T-helper 2 cell (primary cell): ENCODE results near the gene SEC62.

ENCODE experiments used
- DNase-seq, 5 experiments: peaks; one replicate each; pipeline versions ENCODE4 v3.0.0 to v3.0.0-alpha.2; 2012 to 2022
- total RNA-seq, 2 donors: gene quantifications; one replicate each; lab custom pipeline; 2026; lab: John Stamatoyannopoulos, UW

SEC62 gene
- 69.5 to 82.4 reads per million in 2 donors for total RNA-seq

- DNase-seq, result peak; percentile 89 to 94 (median 93)
Measured at GRCh38 chr3:169966428-169966950, at the start of gene SEC62. Gene SEC62 (plus strand): TSS chr3:169966807. CDS start chr3:169966823, 16 bp downstream.

- no peak for DNase-seq
Measured at GRCh38 chr3:169923189-169923588, 43.4 kb upstream of the SEC62 start.

GRCh38 chr3:169923831-169924230, 42.8 kb upstream of the SEC62 start:
- DNase-seq, result no peak

GRCh38 chr3:169929830-169930519, 36.6 kb upstream of the SEC62 start:
- DNase-seq, result peak in 1 of 5 experiments; percentile 18

- DNase-seq, result no peak
Measured at GRCh38 chr3:169930843-169931242, 35.8 kb upstream of the SEC62 start.

GRCh38 chr3:169931747-169932520, 34.7 kb upstream of the SEC62 start:
- no peak for DNase-seq

- DNase-seq, result no peak
Measured at GRCh38 chr3:169939320-169939719, 27.3 kb upstream of the SEC62 start.

GRCh38 chr3:169939751-169940150, 26.9 kb upstream of the SEC62 start:
- no peak for DNase-seq

GRCh38 chr3:169940470-169941181, 26.0 kb upstream of the SEC62 start:
- no peak for DNase-seq

- DNase-seq, result peak in 1 of 5 experiments; percentile 85
Measured at GRCh38 chr3:169945313-169945712, 21.3 kb upstream of the SEC62 start.

GRCh38 chr3:169946336-169946735, 20.3 kb upstream of the SEC62 start:
- no peak for DNase-seq

- no peak for DNase-seq
Measured at GRCh38 chr3:169948559-169949448, 17.8 kb upstream of the SEC62 start.

GRCh38 chr3:169952045-169952444, 14.6 kb upstream of the SEC62 start:
- DNase-seq, result no peak

- no peak for DNase-seq
Measured at GRCh38 chr3:169953462-169954141, 13.0 kb upstream of the SEC62 start.

GRCh38 chr3:169954142-169954756, 12.4 kb upstream of the SEC62 start:
- no peak for DNase-seq

- DNase-seq, result no peak
Measured at GRCh38 chr3:169955406-169955805, 11.2 kb upstream of the SEC62 start.

GRCh38 chr3:169964176-169964575, 2.4 kb upstream of the SEC62 start:
- DNase-seq, result no peak

GRCh38 chr3:169965562-169966427, 812 bp upstream of the SEC62 start:
- no peak for DNase-seq

GRCh38 chr3:169966951-169967915, 626 bp downstream of the SEC62 start:
- DNase-seq, result peak in 2 of 5 experiments; percentile 13 to 66
